ENCODE results near the gene ALKAL2. TPM values are rescaled to one million over a fixed set of nuclear protein-coding genes. Genes with fewer than 3 reads are reported as not detected.

The ALKAL2 gene
- total and polyA plus RNA-seq, 2 of the 13 experiments (the other 11 are each of a cell fraction or from before 2014, with no cell fraction given), result 0.22 to 1.7 TPM

DNA sequence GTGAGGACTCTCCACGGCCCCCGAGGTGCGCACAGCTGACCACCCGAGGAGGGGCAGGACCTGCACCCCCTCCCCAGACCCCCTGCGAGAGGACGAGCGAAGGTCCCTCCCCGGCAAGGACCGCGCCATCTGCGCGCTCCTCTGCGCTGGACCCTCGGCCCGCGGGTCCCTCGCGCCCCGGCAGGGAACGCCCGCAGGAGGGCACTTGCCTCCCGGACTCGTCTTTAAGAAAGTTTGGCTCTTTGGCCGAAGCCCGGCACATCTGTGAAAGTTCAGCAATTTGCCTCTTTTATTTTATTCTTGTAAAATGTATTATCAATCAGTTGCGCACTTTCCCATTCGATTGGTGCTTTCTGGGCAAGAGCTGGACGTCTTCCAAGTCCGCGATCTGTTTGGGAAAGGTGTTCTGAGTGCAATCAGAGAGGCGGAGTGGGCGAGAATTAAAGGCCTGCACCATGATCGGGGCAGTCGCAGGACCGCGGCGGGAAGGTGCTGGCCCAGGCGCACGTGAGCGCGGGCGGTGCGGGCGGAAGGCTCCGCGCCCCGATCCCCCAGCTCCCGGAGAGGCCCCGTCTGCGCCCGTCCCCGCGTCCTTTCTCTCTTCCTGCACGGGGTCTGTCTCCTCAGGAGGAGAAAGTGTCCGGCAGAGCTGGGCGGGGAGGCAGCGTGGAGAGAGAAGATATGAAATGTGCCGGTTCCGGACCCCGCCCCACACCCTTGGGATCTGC lies 1.6 kb upstream of the ALKAL2 start (continued):
- TF ChIP-seq, protein P1, sequence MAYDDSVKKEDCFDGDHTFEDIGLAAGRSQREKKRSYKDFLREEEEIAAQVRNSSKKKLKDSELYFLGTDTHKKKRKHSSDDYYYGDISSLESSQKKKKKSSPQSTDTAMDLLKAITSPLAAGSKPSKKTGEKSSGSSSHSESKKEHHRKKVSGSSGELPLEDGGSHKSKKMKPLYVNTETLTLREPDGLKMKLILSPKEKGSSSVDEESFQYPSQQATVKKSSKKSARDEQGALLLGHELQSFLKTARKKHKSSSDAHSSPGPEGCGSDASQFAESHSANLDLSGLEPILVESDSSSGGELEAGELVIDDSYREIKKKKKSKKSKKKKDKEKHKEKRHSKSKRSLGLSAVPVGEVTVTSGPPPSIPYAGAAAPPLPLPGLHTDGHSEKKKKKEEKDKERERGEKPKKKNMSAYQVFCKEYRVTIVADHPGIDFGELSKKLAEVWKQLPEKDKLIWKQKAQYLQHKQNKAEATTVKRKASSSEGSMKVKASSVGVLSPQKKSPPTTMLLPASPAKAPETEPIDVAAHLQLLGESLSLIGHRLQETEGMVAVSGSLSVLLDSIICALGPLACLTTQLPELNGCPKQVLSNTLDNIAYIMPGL (CRISPR knock-in tag; IDR thresholded peaks at IDR 0.05; ENCODE audit: borderline replicate concordance in 1 of 2, low read depth in 1 of 2), result peak in 1 of 2 experiments; percentile 25; a peak in 1 of 4 replicates
- TF ChIP-seq, protein P2, sequence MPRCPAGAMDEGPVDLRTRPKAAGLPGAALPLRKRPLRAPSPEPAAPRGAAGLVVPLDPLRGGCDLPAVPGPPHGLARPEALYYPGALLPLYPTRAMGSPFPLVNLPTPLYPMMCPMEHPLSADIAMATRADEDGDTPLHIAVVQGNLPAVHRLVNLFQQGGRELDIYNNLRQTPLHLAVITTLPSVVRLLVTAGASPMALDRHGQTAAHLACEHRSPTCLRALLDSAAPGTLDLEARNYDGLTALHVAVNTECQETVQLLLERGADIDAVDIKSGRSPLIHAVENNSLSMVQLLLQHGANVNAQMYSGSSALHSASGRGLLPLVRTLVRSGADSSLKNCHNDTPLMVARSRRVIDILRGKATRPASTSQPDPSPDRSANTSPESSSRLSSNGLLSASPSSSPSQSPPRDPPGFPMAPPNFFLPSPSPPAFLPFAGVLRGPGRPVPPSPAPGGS (CRISPR knock-in tag; IDR thresholded peaks at IDR 0.05), result 0 out of 2 replicates have a peak, but pooled peaks have one; percentile 54
- TF ChIP-seq RFX3 (CRISPR knock-in tag; IDR thresholded peaks at IDR 0.05) (no peak), SKI (IDR thresholded peaks at IDR 0.05; ENCODE audit: partially characterized antibody) (no peak), TOE1 (CRISPR knock-in tag; IDR thresholded peaks at IDR 0.05) (no peak), ZNF180 (CRISPR knock-in tag; IDR thresholded peaks at IDR 0.05; ENCODE audit: borderline replicate concordance, low read depth) (no peak), HOXA9 (CRISPR knock-in tag; IDR thresholded peaks at IDR 0.05; ENCODE audit: borderline replicate concordance) (no peak)
- TF ChIP-seq, protein P3, sequence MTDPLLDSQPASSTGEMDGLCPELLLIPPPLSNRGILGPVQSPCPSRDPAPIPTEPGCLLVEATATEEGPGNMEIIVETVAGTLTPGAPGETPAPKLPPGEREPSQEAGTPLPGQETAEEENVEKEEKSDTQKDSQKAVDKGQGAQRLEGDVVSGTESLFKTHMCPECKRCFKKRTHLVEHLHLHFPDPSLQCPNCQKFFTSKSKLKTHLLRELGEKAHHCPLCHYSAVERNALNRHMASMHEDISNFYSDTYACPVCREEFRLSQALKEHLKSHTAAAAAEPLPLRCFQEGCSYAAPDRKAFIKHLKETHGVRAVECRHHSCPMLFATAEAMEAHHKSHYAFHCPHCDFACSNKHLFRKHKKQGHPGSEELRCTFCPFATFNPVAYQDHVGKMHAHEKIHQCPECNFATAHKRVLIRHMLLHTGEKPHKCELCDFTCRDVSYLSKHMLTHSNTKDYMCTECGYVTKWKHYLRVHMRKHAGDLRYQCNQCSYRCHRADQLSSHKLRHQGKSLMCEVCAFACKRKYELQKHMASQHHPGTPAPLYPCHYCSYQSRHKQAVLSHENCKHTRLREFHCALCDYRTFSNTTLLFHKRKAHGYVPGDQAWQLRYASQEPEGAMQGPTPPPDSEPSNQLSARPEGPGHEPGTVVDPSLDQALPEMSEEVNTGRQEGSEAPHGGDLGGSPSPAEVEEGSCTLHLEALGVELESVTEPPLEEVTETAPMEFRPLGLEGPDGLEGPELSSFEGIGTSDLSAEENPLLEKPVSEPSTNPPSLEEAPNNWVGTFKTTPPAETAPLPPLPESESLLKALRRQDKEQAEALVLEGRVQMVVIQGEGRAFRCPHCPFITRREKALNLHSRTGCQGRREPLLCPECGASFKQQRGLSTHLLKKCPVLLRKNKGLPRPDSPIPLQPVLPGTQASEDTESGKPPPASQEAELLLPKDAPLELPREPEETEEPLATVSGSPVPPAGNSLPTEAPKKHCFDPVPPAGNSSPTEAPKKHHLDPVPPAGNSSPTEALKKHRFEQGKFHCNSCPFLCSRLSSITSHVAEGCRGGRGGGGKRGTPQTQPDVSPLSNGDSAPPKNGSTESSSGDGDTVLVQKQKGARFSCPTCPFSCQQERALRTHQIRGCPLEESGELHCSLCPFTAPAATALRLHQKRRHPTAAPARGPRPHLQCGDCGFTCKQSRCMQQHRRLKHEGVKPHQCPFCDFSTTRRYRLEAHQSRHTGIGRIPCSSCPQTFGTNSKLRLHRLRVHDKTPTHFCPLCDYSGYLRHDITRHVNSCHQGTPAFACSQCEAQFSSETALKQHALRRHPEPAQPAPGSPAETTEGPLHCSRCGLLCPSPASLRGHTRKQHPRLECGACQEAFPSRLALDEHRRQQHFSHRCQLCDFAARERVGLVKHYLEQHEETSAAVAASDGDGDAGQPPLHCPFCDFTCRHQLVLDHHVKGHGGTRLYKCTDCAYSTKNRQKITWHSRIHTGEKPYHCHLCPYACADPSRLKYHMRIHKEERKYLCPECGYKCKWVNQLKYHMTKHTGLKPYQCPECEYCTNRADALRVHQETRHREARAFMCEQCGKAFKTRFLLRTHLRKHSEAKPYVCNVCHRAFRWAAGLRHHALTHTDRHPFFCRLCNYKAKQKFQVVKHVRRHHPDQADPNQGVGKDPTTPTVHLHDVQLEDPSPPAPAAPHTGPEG (CRISPR knock-in tag; IDR thresholded peaks at IDR 0.05), result peak; percentile 38; the same call in 1 of the 2 replicates
- TF ChIP-seq, protein P4, sequence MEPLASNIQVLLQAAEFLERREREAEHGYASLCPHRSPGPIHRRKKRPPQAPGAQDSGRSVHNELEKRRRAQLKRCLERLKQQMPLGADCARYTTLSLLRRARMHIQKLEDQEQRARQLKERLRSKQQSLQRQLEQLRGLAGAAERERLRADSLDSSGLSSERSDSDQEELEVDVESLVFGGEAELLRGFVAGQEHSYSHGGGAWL (CRISPR knock-in tag; IDR thresholded peaks at IDR 0.05), result peak; percentile 16; the same call in 1 of the 2 replicates
- TF ChIP-seq, protein P5, sequence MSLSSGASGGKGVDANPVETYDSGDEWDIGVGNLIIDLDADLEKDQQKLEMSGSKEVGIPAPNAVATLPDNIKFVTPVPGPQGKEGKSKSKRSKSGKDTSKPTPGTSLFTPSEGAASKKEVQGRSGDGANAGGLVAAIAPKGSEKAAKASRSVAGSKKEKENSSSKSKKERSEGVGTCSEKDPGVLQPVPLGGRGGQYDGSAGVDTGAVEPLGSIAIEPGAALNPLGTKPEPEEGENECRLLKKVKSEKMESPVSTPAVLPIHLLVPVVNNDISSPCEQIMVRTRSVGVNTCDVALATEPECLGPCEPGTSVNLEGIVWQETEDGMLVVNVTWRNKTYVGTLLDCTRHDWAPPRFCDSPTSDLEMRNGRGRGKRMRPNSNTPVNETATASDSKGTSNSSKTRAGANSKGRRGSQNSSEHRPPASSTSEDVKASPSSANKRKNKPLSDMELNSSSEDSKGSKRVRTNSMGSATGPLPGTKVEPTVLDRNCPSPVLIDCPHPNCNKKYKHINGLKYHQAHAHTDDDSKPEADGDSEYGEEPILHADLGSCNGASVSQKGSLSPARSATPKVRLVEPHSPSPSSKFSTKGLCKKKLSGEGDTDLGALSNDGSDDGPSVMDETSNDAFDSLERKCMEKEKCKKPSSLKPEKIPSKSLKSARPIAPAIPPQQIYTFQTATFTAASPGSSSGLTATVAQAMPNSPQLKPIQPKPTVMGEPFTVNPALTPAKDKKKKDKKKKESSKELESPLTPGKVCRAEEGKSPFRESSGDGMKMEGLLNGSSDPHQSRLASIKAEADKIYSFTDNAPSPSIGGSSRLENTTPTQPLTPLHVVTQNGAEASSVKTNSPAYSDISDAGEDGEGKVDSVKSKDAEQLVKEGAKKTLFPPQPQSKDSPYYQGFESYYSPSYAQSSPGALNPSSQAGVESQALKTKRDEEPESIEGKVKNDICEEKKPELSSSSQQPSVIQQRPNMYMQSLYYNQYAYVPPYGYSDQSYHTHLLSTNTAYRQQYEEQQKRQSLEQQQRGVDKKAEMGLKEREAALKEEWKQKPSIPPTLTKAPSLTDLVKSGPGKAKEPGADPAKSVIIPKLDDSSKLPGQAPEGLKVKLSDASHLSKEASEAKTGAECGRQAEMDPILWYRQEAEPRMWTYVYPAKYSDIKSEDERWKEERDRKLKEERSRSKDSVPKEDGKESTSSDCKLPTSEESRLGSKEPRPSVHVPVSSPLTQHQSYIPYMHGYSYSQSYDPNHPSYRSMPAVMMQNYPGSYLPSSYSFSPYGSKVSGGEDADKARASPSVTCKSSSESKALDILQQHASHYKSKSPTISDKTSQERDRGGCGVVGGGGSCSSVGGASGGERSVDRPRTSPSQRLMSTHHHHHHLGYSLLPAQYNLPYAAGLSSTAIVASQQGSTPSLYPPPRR (CRISPR knock-in tag; IDR thresholded peaks at IDR 0.05; ENCODE audit: borderline replicate concordance), result no peak; the same call in 1 of the 2 replicates

Data from HepG2 (cell line).